ENCODE results near the gene PTPN18.

DNA sequence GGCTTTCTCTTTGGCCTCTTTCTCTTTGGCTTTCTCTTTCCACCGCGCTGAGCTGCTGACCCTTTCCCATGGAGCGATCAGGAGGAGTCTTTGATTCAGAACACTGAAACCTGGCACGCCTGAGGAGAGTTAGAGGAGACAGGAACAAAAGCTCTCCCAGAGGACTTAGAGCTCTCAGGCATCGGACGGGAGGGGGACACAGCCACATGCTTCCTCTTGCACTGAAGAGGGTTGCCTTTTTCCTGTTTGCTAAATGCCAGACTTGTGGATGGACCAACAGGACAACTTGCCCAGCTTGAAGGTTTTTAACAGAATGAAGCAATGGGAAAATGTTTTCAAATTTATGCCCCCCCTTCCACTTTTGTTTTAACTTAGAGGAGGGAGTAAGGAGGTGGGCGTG is 3.6 kb upstream of the PTPN18 start:
- TF ChIP-seq REST (IDR thresholded peaks at IDR 0.05) = no peak
- no peak for TF ChIP-seq CHD2 (IDR thresholded peaks at IDR 0.05; ENCODE audit: low read length, partially characterized antibody)
- no peak for TF ChIP-seq CTCF (IDR thresholded peaks at IDR 0.05)
- TF ChIP-seq MAZ (IDR thresholded peaks at IDR 0.05; ENCODE audit: borderline replicate concordance, low read depth, low read length) = no peak
- TF ChIP-seq POLR2A (IDR thresholded peaks at IDR 0.05; ENCODE audit: low read length) = no peak
- TF ChIP-seq CHD4 (IDR thresholded peaks at IDR 0.05; ENCODE audit: borderline replicate concordance) = no peak
- TF ChIP-seq, protein P1, sequence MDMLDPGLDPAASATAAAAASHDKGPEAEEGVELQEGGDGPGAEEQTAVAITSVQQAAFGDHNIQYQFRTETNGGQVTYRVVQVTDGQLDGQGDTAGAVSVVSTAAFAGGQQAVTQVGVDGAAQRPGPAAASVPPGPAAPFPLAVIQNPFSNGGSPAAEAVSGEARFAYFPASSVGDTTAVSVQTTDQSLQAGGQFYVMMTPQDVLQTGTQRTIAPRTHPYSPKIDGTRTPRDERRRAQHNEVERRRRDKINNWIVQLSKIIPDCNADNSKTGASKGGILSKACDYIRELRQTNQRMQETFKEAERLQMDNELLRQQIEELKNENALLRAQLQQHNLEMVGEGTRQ (IDR thresholded peaks at IDR 0.05) = no peak
- TF ChIP-seq EP300 (IDR thresholded peaks at IDR 0.05) = no peak
- no peak for TF ChIP-seq RAD21 (conservative IDR thresholded peaks at IDR 0.05 in 1 of 2, IDR thresholded peaks at IDR 0.05 in 1 of 2)
- no peak for TF ChIP-seq SMC3 (IDR thresholded peaks at IDR 0.05)

All from A549 (cell line).